Islet of Langerhans (tissue), 1 donor: ENCODE data around the gene NEK10.

ENCODE experiments used
- FAIRE-seq: peaks from one replicate; lab custom pipeline; 2011; peaks lifted over from hg19 to GRCh38; lab: Jason Lieb, UNC

The NEK10 gene

GRCh38 chr3:27221264-27221932 lies 147.8 kb downstream of the NEK10 start:
- no peak for FAIRE-seq

DNA sequence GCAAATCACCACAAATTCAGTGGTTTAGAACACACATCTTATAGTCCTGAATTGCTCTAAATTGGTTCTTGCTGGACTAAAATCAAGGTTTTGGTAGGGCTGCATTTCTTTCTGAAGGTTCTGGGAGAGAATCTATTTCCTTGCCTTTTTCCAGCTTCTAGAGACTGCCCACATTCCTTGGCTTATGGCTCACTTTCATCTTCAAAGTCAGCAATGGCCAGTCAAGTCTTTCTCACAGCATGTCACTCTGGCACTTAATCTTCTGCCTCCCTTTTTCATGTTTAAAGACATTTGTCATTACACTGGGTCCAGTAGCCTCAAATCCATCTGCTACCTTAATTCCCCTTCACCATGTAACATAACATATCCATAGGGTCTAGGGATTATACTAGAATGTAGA lies 149.0 kb downstream of the NEK10 start:
- FAIRE-seq: no peak

GRCh38 chr3:27219127-27219845 lies 149.9 kb downstream of the NEK10 start:
- FAIRE-seq: no peak

GRCh38 chr3:27216955-27217552 lies 152.1 kb downstream of the NEK10 start:
- FAIRE-seq: peak; percentile 74

GRCh38 chr3:27216295-27216855 lies 152.8 kb downstream of the NEK10 start:
- no peak for FAIRE-seq

DNA sequence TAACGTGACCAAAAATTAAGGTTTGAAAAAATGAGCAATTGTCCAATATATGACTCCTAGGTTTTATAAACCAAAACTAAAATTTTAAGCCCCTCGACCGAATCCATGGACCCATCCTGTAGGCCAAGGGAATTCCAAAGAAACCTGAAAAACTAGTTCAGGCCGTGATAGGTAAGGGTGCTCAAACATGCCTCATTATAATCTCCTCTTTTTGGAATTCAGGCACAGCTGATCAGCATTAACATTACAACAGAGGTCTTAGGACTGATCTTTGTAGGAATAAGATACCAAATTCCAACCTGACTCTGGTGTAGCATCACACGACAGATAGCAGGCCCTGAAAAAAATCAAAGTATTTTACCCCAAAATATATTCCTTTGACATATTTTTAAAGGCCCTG lies 155.7 kb downstream of the NEK10 start:
- FAIRE-seq: no peak

DNA sequence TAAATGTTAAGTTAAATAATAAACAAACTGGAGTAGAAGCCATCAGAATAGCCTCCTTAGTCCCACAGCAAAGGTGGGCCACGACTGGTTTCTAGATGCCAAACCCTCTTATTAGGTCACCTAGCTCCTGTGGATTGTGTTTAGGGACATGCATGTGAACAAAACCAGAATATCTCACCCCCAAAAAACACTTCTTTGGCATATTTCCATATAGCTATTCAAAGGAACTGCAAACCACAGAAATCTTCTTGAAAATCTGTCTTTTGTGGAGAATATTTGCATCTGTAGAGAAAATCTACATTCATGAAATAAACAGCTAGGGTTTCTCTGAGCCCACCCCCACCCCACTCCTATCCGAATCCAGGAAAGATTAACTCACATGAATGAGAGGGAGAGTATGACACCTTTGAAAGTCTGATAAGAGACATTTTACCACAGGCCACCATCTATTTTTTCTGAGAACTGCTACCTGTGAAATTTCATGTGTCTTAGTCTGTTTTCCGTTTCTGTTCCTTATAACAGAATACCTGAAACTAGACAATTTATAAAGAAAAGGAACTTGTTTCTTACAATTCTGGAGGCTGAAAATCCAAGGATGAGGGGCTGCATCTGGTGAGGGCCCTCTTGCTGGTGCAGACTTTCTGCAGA lies 159.4 kb downstream of the NEK10 start:
- FAIRE-seq: no peak

DNA sequence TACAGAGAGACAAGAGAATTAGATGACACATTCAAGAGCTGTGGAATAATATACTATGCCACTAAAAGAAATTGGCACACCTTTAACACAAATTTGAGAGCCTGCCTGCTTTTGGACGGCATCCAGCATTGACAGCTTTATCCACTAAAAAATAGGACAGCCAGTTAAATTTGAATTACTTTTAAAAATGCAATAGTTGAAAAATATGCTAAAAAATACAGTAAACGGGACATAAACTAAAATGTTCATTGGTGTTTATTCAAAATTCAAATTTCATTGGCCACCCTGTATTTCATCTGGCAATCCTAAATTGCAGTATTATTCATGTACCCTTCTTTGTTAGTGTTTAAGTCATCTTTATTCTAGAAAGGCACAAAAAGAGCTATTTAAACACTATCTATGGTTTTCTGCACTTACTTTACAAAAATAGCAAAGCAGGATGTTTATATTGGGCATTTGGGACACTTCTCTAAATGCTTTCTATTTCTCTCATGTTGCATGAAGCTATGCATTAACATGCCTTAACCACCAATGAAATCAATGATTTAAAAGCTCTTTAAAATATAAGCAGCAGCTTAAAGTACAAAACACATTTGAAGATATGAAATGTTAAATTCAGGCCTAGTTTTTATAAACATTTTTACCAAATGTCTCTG lies 160.1 kb downstream of the NEK10 start:
- no peak for FAIRE-seq

DNA sequence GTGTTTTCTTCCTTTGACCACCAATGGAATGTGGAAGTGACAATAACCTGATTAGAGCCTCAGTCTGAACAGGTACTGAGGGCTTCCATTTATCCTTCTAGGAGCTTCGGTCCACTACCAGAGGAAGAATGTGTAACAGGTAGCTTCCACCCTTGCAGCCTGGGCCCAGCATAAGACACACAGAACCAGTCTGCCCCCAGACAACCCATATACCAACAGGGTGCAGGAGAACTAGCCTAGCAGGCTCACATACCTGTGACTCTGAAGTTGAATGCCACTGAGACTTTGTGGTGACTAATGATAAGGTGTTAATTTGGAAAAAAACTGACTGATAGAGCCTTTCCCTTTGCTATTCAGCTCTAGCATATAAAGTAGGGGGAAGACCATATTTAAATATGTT lies 166.2 kb downstream of the NEK10 start:
- FAIRE-seq: no peak

DNA sequence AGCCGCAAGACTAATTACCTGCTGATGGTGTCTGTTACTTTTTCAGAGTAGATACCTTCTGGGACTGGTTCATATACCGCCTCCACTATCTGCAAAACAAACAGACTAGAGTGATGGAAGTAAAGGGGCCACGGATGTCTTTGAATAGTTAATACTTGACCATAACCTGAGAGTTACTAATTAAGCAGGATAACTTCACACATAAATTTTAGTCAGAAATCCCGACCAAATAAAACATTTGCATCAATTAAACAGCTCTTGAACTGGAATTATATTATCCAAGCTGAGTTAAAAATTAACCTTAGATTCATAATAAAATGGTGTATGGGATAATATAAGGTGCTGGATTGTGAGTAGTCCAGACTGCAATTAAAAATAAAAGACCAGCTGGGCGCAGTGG lies 167.7 kb downstream of the NEK10 start:
- no peak for FAIRE-seq

DNA sequence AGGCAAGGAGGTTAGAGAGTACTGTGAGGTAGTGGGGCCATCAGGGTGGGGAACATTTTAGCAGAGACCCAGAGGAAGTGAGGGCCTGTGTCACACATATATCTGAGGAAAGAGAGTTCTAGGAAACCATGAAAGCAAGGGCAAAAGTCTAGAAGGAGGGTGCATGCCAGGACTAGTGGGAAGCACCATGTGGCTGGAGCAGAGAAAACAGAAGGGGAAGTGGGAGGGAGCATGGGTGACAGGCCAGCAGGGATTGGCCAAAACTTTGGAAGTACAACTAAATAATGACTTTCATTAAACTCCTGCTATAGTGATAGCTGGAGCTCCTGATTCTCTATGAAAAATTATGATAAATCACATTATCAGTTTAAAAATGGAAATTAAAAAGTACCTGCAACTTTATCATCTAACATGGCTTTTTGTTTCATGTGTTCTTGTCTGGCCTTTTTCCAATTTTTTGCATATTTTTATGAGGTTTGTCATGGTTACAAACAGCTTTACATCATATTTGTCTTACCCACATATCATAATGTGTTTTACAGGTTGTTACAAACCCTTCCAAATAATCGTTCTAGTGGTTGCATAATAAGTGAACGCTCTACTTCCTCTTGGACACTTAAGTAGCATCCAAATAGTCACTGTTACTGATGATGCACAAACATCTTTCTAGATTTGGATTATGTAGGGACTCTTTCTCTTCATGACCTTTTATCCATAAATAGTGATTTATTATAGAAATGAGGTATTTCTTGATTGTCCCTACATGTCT lies 168.3 kb downstream of the NEK10 start:
- no peak for FAIRE-seq

- FAIRE-seq: peak; percentile 72
These were observed 174.2 kb downstream of the NEK10 start for GRCh38 chr3:27194861-27195483.

DNA sequence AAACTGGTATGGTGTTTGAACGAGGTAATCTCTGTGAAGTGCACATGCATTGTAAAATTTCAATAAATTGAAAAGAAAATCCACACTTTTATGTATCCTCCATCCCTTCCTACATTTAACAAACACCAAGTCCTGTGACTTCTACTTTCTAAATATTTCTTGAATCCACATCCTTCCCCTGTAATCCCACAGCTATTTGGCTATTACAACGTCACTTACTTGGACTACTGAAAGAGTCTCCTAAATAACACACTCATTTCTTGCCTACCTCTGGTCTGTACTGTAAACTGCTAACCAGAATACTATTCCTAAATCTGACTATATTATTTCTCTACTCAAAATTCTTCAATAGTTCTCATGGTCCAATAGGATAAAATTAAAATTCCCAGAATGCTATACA lies 176.1 kb downstream of the NEK10 start:
- FAIRE-seq: no peak

DNA sequence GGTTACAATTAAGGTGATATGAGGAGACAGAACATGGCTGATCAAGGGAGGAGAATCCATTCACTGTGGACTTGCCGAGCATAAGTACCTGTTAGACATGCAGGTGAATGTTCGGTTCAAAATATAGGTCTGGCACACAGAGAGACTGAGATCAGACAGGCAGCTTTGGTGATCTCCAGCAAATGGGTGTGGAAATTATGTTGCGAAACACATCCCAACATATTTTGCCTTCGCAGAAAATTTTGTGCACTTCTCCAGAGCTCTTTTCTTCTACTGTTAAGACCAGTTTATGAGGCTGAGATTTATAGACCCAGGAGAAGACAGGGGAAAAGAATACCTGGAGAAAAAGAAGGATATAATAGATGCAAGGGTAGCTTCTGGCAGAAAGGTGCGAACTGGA lies 183.2 kb downstream of the NEK10 start:
- no peak for FAIRE-seq

DNA sequence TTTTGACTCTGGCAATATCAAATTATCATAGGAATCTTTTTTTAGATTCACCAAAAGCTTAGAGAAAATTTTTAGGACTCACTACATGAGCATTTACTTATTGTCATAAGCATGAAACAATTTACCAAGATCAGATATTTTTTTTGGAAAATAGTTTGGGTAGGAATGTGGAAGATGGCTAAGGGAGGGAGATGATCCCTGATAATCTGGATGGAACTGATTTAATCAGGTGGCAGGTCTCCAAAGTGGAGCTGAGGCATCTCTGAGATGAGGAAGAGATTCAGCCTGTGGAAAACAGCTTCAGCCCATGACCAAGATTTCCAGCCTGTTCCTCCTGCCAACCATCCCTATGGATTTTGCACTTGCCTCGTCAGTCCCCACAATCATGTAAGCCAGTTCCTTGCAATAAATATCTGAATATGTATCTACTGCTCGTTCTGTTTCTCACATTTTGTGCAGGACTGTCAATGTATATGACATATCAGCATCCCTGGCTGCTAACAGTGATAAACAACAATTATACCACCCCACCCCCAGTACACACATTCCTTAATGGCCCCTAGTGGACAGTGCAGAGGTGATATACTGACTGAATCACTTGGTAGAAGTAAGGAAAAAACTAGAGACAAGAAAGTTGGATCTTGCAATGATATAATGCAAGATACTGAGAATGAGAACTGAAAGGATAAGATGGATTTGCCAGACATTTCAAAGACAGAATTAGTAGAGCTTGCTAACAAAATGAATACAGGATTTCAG lies 183.8 kb downstream of the NEK10 start:
- FAIRE-seq: no peak

- no peak for FAIRE-seq
These were observed 184.9 kb downstream of the NEK10 start for GRCh38 chr3:27184261-27184660.

GRCh38 chr3:27176256-27176655 lies 192.9 kb downstream of the NEK10 start:
- FAIRE-seq: no peak

DNA sequence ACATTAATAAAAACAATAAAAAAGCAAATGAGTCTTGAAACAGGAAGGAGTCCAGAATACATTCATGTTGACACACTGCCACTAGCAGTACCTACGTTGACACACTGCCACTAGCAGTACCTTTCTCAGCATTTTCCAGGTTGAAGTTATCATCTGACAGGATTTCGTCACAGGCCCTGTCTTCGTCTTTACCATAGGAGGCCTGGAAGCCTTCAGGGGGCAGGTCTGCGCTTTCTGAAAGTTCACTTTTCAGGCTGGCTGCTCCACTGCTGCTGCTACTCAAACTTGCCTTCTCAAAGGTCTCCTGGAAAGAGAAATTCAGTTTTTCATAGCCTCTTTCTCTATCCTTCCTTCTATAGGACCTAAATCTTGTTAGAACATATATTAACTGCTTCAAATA lies 194.7 kb downstream of the NEK10 start:
- FAIRE-seq: no peak

DNA sequence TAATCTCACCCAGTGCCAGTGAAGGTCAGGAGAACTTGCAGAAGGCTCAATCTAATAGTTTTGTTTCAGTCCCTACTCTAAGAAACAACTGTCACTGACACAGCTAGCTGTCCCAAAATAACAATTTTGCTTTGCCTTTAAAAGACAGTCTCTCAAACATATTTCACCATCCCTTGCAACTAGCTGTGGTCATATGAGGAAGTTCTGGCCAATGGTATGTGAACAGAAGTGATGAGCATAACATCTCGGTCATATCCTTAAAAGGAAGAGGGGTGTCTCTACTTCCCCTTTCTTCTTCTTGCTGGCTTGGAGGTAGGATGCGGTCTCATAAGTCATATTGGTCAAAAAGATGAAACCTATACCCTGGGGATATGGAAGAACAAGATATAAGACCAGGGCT lies 198.1 kb downstream of the NEK10 start:
- FAIRE-seq: no peak

GRCh38 chr3:27166888-27167287 lies 202.3 kb downstream of the NEK10 start:
- FAIRE-seq: no peak
